HG03575 (cell line): Measurements from ENCODE around the gene SSR3.
"Not testable (repeated sequence)": the region's sequence is repeated elsewhere in the genome, so short reads cannot be mapped to it uniquely, and the experiment has no call there.

Experiments used
- ATAC-seq: cut with Tn5 transposase; IDR thresholded peaks from one replicate; pipeline ENCODE4 v1.9.1; 2021; ENCODE audit not compliant: unreplicated experiment, insufficient number of reproducible peaks, low FRiP score; ENCODE audit errors: extremely low read depth

Gene SSR3

DNA sequence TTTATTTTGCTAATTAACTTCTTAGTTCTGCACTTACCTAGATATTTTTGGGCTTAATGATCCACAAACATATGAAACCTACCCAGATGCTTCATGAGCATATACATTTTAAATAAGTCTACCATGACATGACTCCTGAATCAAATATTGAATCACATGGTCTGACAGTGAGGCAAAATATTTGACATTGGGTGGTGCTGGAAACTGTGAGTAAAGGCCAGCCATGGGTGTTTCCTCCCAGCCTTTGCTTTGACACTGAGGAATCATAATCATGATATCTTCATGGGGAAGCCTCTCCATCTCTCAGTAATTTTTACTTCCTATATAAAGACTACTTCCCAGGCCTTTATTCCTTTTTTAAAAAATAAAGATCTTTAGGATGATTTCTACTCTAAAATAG, 22.8 kb upstream of the SSR3 start:
- no peak for ATAC-seq

DNA sequence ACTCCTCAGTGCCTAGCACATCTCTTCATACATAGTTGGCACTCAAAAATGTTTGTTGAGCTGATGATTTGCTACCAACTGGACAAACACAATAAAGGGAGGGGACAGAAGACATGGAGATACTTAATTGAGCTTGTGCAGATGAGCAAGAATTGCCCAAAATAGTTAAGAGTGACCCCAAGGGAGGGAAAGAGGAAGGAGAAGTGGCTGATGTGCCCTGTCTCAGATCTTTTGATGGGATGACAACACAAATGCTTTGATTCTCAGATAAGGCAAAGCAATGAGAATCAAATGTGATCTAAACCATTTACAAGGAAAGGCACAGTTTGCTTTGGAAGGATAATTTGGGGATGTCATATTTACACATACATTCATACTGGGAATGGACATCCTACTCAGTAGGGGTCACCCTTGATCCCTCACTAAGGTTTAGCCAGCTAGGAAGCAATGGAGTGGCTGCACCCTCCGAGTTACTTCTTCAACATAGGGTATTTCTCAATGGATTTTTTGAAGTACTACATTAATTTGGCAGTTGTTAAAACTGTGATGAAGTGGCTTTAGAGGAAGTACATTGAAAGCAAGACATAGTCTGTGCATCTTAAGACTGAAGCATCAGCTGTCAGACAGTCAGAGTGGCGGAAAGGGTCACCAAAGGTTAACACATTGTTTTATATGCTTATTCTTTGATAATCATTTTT, 21.9 kb upstream of the SSR3 start:
- no peak for ATAC-seq

DNA sequence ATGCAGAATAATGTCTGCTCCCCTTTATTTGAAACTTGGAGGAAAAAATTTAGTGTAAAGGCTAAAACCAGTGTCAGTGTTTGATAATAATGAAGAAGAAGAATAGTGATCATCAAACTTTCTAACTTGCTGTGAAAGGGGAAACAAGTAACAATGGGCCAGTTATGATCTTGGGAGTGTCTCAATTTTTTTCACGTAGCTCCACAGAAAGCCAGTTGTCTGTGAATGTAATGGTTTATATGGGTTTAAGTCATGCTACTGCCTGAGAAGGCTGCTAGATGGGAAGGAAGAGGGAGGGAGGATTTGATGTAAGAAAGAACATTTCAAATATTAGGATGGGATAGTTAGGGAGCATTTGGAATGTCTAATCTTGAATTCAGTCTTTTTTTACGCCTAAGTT, 21.1 kb upstream of the SSR3 start:
- no peak for ATAC-seq

DNA sequence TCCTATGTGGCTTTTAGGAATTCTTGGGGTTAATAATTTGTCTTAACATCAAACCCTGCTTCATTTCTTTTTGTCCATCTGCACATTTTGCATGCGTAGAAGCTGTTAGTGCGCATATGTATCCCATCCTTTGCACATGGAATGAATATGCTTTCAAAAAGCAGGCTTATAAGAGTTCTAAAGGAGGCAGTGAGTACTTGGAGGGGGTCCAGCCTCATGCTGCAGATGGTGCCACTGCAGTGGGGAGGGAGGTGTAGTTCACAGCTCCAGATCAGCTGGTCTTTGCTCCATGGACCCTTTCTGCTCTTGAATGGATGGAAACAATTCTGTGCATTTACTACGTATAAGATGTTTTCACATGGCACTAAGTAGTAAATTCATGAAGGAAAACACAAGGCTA, 20.7 kb upstream of the SSR3 start:
- ATAC-seq: no peak

DNA sequence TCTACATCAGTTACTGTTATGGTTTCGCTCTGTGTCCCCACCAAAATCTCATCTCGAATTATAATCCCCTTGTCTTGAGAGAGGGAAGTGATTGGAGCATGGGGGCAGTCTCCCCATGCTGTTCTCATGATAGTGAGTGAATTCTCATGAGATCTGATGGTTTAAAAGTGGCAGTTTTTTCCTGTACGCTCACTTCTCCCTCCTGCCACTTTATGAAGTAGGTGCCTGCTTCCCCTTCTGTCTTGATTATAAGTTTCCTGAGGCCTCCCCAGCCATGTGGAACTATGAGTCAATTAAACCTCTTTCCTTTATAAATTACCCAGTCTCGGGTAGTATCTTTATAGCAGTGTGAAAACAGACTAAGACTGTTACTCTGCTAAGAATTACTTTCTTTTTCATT, 15.0 kb upstream of the SSR3 start:
- not testable (repeated sequence) for ATAC-seq

DNA sequence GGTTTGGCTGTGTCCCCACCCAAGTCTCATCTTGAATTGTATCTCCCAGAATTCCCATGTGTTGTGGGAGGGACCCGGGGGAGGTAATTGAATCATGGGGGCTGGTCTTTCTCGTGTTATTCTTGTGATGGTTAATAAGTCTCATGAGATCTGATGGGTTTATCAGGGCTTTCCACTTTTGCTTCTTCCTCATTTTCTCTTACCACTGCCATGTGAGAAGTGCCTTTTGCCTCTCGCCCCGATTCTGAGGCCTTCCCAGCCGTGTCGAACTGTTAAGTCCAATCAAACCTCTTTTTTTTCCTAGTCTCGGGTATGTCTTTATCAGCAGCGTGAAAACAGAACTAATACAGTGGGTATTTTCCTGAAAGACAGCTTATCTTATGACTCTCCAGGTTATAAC, 14.1 kb upstream of the SSR3 start:
- ATAC-seq: not testable (repeated sequence)

DNA sequence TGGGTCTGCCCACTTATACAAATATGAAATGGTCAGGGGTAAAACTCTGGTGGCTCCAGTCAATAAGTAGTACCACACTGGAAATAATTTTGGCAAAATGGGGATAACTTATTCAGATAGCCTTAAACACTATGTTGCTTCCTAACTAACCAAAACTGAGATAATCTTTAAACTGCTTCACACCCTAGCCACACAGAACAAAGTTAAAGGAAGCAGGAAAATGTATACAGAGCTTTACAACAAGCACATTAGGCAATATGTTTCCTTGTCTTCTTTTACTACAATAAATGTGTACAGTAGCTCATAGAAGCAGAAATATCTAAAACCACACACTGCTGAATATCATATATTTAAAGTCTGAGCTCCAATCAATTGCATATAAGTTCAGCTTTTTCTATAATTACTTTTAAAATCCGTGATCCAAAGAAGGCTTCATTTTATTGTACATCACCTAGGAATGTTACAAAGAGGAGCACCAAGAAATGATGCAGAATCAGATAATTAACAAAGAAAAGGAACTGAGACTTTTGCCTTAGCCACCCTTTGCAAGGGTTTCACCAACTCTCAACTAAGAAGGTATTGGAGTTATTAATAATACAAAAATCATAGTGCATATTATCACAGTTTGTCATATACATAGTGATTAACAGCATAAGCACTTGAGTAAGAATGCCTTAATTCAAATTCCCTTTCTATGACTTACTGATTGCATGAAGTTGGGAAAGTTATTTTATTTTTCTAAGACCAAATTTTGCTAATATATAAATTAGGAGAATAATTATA, 9.2 kb upstream of the SSR3 start:
- no peak for ATAC-seq

DNA sequence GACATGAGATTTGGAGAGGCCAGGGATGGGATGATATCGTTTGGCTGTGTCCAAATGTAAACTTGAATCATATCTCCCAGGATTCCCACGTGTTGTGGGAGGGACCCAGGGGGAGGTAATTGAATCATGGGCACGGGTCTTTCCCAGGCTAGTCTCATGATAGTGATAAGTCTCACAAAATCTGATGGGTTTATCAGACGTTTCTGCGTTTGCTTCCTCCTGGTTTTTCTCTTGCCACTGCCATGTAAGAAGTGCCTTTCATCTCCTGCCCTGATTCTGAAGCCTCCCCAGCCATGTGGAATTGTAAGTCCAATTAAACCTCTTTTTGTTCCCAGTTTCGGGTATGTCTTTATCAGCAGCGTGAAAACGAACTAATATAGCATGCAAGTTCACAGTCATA, 7.6 kb upstream of the SSR3 start:
- ATAC-seq: not testable (repeated sequence)

DNA sequence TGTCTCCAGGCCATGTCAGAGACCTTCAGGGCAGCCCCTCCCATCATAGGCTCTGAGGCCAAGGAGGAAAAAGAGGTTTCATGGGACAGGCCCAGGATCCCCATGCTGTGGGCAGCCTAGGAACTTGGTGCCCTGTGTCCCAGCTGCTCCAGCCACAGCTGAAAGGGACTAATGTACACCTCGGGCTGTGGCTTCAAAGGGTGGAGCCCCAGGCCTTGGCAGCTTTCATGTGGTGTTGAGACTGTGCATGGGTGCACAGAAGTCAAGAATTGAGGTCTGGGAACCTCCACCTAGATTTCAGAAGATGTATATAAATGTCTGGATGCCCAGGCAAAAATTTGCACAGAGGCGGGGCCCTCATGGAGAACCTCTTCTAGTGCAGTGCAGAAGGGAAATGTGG, 6.6 kb upstream of the SSR3 start:
- no peak for ATAC-seq

DNA sequence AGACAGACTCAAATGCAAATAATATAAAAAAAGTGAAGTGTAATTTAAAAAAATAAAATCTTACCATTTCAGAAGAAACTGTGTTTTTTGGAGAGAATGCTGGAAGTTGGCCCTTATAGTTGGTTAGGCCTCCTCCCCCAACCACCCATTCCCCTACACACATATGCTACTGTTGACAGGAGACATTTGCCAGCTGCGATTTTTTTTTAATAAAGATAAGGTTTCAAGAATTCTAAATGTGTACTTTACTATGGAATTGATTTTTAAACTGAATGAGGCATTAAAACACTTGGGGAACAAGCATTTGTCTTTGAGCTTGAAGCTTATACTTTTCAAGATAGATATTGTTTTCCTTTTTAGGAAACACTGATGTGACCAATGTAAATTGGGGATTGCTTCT, 4.4 kb upstream of the SSR3 start:
- ATAC-seq: no peak

DNA sequence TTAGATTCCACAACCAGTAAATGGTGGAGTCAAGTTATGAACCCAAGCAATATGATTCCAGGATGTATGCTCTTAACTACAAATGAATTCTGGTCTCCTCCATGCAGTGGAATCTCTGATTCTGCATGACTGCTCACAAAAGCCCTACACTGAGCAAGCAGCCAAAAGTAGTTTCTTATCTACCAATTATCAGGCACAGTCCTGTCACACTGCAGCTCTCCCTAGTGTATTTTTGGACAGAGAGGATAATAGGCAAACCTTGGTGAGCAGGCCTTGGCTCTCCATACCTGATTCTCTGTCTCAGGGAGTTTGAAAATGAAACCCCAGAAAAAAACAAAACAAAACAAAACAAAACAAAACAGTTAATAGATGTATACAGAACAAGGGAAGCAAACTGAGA, 3.5 kb upstream of the SSR3 start:
- ATAC-seq: no peak

DNA sequence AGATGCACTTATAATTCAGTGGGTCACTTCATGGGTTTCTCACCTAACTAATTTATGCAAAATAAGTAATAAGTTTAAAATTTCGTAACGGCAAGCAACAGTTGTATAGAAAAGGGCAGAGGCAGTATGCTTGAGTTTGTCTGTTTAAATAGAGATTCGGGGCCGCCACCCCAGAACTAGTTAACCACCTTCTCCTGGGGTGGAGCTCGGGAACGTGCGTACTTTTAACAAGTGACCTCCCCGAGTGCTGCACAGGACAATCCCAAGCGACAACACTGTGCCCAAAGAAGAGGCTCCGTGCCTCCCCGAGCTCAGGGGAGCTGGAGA, 439 bp downstream of the SSR3 start:
- ATAC-seq: no peak

DNA sequence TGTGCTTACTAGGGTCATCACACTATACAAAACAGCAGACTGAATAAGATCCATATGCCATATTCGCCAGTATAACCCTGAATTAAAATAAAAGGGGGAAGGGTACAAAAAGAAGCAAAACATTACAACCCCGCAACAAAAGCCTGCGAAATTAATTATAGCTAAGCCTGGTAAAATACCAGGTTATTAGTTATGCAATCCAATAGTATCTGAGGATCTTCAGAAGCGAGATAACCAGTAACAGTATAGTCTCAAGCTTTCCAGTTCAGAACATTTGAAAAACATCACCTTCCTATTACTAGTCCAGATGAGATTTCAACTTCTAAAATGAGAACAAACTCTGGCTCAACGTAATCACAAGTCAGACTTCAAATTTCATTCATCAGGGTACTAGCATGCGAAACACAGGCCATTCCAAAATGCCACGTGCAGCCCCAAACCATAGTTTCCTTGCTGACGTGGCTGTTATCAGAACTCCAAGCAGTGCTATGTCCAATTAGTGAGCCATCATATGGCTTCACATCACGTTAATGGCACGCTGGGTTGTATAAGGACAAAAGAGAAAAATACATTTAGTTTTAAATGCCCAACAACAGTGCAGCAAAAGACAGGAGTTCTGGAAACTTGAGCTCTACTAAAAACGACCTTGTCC, 1.1 kb downstream of the SSR3 start:
- ATAC-seq: no peak

DNA sequence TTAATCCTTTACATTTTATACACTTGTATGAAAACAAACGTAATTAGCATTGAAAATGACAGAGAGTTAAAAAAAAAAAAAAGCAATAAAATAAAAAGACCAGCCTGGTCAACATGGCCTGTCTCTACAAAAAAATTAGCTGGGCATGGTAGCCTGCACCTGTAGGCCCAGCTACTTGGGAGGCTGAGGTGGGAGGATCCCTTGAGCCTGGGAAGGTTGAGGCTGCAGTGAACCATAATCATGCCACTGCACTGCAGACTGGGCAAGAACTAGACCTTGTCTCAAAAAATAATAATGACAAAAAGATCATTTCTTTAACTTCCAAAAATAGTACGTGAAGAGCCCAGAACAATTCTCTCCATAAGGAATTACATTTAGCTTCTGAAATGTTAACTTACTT, 1.9 kb downstream of the SSR3 start:
- no peak for ATAC-seq

DNA sequence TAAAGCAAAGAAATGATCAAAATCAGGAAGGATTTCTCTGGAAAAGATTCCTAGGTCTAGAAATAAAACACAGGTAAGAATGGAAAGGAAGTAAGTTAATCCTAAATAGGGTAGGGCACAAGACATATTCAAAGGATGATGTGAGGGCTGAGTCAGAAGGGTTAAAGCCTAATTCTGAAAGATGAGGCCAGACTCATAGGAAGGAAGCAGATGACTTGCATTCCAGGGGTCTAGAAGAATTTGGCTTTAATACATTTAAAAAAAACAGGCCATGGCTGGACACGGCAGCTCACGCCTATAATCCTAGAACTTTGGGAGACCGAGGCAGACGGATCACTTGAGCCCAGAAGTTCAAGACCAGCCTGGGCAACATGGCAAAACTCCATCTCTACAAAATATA, 3.2 kb downstream of the SSR3 start:
- no peak for ATAC-seq

DNA sequence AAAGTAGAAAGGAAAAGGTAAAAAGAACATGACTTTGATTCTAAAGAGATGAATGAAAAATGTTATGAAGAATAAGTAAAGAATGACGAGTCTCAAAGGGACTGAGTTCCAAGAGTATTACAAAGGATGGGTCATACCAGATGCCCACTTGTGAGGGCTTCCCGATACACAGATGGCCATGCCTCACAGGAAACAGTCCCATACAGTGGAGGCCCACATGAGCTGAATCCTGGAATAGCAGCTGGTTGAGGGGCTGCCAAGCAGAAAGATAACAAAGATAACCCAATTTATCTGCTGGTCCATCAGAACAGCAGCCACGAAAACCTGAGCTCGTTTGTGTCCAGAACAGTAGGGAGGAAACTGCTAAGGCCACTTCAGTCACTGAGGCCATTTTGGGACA, 3.7 kb downstream of the SSR3 start:
- ATAC-seq: no peak

DNA sequence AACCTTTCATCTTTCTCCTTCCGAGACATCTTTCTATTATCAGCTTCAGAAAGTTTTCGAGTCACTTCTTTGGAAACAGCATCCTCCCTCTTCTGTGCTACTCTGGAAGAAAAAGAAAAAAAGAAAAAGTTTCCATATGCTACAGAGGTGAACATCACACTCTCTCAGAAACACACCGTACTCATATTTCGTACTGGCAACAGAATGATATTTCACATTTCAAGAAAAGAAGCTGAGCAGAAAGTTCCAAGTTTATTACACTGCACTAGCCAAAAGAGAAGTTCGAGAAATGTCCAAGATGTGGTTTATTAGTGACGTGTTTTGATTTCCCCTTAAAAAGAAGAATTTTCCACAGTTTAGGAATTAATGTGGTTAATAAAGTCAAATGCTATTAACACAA, 6.0 kb downstream of the SSR3 start:
- ATAC-seq: no peak

DNA sequence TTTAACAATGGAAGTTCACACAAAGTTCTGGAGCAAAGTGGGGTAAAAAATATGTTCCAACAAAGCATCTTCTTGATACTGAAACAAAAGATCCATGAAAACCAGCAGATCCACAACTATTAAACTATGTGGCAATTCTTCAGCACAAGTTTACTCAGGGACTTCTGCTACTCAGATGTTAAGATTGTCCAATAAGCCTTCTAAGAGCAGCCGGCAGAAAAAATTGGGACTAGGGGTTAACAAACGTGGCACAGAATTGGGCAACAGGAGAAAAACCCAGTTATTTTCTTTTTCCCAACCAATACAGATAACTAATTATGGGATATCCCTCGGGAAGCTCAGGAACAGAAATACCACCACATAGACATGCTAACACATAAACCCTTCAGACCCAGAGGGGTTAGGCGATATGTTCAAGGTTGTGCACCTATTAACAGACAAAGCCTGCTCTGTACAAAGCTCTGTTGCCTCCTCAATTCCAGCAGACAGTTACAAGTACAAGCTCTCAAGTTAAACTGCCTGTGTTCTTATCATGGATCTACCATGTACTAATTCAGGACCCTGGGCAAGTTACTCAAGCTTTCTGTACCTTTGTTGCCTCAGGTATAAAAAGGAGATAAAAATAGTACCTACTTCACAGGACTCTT, 6.8 kb downstream of the SSR3 start:
- no peak for ATAC-seq

DNA sequence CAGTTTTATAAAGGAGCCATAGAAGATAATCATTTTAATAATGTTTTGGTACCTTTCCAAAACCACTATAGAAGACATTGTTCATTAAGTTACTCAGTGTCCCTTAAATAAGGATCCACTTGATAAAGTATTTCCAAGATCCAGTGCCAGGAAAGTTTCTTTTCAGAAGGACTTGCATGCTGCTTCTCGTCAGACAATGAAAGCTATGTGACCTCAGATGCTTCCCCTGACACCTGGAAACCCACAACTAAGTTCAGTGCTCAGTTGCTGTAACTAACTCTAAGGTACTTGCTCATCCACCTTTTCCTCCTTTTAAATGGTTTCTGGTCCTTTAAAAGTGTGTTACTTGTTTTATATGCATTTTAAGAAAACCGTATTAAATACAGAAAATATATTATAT, 7.3 kb downstream of the SSR3 start:
- ATAC-seq: no peak

DNA sequence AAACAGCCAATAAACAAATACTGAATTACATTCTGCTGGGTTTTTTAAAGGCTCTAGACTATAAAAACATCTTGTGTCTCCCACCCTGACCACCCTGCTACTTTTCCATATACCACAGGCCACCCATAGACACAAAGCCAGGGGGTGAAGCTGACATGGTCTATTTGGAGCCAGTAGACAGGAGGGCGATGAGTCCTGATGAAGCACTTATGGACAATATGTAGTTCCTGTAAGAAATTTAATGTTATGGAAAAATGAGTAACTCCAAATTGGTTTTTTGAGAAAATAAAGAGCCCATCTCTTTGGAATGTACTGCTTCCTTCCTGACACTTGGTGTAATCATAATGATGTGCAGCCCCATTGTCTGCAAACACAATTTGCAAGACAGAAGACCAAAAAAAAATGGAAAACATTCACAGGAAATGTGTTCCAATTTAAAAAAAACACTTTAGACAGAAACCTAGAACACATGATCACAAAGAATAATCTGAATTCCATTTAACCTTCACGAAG, 11.8 kb downstream of the SSR3 start:
- no peak for ATAC-seq
